ENCODE measurements around the gene ATRIP.
"Not testable (repeated sequence)": the region's sequence is repeated elsewhere in the genome, so short reads cannot be mapped to it uniquely, and the experiment has no call there.

ATRIP gene

DNA sequence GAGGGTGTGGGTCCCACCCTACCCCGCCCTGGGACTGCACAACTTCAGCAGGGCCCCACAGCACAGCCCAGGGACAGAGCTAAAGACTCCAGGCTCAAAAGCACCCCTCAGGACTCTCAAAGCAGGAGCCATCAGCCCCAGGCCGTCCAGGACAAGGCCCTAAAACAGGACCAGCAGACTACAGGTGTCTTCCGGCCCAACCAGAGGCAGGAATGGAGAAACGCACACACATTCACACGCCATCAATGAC, 26.1 kb downstream of the ATRIP start:
- no peak for DNase-seq

DNA sequence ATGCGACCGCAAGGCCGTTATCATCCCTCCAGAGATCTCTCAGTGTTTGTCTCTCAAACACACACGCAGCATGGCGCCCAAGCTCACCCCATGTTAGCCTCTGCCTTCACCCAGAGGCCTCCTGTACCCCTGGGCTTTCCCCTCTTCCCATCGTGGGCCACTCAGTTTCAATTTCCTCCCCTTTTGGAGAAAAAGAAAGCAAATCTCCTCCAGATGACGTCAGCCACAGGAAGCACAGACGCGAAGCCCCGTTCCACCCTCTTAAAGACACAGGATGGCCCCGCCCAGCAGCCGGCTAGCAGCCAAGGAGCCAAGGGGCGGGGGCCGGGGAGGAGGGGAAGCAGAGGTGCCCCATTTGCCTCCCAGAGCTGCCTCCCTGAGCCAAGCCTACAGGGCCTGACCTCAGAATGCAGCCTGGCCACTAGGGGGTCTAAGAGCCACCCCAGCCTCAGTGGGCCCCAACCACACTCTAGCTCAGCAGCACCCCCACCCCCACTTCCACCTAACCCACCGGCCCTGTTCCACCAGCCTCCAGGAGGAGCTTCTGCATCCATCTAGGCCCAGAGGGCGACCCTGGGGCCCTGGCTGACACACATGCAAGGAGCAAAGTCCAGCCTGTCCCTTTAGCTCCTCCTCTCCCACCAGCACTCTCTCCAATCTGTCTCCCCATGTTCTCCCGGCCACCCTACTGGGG, 26.5 kb downstream of the ATRIP start:
- DNase-seq: peak; percentile 53

DNA sequence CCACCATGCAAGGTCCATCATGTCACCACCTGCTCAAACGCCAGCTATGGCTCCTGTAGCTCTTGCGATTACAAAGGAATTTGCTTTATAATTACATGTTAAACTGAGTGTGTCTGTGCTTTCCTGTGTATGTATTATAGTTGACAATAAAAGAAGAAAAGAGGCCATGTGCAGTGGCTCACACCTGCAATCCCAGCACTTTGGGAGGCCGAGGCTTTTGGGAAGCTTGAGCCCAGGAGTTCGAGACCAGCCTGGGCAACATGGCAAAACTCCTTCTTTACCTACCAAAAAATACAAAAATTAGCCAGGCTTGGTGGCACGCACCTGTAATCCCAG, 27.0 kb downstream of the ATRIP start:
- DNase-seq: peak; percentile 0

DNA sequence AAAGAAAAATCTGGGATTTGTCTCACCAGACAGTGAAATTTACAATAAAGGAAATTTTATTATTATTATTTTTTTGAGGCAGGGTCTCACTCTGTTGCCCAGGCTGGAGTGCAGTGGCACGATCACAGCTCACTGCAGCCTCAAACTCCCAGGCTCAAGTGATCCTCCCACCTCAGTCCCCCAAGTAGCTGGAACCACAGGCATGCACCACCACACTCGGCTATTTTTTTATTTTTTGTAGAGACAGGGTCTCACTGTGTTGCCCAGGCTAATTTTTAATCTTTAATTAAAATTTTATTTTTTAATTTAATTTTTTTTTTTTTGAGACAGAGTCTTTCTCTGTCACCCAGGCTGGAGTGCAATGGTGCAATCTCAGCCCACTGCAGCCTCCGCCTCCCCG, 27.5 kb downstream of the ATRIP start:
- not testable (repeated sequence) for DNase-seq

DNA sequence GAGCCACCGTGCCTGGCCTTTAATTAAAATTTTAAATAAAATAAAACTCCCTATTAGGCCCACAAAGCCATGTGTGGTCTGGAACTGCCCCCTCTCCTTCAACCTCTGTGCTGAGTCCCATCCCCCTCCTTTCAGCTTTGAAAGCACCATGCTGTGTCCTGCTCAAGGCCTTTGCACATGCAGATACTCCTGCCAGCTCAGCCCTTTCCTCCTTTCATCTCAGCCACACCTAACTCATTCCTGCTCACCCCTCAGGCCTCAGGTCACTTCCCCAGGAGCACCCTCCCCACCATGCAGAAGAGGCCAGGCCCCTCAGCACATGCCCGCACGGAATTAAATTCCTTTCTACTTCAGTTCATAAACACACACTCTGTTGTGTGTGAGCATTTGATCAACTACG, 28.1 kb downstream of the ATRIP start:
- DNase-seq: no peak

DNA sequence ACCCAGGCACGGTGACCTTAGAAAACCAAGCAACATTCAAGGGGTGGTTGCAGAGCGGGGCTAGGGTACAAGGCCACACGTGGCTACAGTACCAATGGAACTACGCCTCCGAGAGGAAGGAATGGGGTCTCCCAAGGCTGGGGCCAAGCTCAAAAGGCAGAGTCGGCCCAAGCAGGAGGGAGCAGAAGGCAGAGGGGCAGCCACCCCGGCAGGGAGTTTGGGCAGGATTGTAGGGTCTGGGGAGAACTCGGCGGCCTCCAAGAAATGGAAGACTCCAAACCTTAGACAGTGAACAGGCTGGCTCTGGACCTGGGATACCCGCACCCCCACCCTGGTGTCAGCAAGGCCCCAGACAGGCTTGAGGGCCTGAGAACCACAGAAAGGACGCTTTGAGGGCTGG, 28.7 kb downstream of the ATRIP start:
- no peak for DNase-seq

DNA sequence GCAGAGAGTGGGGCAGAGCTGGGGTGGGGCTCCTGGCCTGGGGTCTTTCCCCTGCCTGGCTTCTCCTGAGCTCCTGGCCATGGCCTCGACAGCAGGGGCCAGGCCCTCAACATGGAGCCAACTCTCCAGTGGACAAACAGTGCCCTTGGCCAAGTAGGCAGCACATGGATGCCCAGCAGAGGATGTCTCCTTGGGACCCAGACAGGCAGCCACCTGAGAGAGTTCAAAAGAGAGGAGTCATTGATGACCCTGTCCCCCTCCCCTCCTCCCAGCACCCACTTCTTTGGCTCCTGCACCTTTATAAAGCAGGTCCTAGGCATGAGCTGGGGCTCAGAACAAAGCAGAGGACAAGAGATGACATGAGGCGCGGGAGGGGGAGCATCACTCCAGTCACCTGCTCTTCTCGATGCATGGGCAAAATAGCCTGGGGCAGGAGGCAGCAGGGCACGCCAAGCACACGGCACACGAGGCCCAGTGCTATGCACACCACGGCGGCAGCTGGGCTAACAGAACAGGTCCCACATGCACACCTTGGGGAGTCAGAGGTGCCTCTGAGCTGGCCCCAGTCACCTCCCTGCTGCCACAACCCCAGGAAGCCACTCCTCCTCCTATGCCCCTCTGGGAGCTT, 30.0 kb downstream of the ATRIP start:
- no peak for DNase-seq

DNA sequence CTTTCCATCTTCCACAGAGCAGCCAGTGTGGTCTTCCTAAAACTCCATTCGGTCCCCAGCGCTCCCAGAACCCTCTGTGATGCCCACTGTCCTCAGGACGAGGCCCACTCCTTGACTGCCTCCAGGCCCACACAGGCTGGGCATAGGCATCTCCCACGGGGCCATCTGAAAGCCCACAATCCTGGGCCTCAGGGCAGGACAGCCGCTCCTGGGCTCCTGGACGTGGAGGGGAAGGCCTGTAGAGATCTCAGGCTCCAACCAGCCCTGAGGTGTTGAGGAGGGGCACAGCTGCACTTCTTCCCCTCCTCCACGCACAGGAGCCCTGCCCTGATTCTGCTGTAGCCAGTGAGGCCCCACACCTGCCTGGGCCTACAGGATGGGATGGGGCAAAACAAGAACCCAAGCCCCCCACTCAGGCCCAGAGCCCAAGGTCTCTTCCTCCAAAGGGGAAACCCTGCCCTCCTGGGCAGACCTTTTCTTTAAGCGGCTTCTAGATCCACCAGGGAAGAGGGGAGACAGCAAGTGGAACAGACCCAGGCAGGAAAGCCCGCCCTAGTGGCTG, 31.5 kb downstream of the ATRIP start:
- DNase-seq: no peak

DNA sequence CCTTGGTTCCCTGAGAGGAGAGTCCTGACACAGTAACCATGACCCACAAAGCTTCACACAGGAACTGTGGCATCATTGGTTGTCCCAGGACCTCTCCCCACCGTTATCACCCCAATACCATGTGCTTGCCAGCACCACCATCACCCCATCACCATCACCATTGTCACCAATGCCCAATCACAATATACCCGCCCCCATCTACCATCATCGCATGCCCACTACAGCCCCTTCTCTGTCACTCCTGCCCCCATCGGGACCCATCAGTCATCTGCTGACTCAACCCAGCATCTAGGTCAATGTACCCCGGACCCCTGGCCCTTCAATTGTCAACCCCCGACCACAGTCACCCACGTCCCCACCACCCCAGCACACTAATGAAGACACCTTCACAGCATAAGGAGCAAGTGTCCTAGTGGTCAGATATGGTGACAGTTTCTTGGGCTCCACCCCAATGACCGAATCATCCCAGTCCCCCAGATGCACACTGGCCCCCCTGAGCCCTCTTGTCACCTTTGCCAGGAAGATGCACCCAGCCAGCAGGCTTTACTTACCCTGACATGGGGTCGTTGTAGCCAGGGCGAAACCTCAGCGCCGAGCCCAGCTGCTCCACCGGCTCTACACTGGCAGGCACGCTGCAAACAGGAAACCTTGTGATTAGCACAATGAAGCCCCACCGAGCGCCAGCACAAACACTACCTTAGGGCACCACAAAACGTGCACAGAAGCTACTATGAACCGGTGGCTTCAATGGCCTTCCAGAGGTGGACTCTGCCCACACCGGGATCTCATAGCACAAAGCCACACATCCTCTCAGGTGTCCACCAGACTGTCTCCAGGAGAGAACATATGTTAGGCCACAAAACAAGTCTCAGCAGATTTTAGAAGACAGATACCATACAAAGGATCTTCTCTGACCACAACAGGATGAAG, 32.4 kb downstream of the ATRIP start:
- no peak for DNase-seq

DNA sequence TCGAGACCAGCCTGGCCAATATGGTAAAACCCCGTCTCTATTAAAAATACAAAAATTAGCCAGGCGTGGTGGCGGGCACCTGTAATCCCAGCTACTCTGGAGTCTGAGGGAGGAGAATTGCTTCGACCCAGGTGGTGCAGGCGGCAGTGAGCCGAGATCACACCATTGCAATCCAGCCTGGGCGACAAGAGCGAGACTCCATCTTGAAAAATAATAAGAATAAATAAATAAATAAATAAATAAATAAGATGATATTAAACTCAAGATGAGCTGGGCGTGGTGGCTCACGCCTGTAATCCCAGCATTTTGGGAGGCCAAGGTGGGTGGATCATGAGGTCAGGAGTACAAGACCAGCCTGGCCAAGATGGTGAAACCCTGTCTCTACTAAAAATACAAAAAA, 34.4 kb downstream of the ATRIP start:
- DNase-seq: not testable (repeated sequence)

DNA sequence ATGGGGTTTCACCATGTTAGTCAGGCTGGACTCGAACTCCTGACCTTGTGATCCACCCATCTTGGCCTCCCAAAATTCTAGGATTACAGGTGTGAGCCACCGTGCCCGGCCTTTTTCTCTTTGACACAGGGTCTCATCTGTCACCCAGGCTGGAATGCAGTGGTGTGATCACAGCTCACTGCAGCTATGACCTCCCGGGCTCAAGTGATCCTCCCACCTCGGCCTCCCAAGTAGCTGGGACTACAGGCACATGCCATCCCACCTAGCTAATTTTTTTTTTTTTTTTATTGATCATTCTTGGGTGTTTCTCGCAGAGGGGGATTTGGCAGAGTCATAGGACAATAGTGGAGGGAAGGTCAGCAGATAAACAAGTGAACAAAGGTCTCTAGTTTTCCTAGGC, 36.3 kb downstream of the ATRIP start:
- not testable (repeated sequence) for DNase-seq

DNA sequence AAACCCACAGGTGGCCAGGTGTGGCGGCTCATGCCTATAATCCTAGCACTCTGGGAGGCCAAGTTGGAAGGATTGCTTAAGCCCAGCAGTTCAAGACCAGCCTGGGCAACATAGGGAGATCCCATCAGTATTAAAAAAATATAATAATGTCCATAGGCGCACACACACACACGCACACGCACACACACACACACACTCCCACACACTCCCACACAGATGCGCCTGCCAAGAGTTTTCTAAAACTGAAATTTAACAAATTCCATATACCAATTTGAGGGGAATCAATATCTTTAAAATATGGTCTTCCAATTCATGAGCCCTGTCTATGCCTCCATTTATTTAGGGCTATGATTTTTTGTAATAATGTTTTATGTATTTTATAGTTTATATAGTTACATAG, 40.4 kb downstream of the ATRIP start:
- DNase-seq: no peak

DNA sequence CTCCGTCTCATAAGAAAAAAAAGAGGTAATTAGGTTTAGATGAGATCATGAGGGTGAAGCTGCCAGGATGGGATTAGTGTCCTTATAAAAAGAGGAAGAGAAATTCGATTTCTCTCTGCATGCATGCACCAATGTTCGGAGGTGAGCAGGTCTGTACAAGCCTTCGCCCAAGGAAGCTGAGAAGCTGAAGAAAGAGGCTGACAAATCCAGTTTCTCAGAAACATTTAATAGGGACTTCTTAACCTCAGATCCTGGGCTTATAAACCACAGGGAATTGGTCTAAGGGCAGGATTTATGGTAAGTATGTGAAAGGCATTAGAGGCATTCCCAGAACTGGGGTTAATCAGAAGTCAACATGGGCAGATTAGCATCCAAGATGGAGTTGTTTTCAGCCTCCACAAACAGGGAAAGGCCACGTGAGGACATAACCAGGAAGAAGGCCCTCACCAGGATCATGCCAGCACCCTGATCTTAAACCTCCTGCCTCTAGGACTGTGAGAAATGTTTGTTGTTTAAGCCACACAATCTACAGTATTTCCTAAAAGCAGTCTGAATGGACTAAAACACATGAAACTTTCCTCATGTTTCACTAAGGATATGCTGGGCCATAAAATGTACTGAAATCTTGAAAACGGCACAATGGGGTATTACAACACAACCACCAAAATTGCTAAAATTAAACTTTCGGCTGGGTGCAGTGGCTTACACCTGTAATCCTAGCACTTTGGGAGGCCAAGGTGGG, 46.1 kb downstream of the ATRIP start:
- no peak for DNase-seq

DNA sequence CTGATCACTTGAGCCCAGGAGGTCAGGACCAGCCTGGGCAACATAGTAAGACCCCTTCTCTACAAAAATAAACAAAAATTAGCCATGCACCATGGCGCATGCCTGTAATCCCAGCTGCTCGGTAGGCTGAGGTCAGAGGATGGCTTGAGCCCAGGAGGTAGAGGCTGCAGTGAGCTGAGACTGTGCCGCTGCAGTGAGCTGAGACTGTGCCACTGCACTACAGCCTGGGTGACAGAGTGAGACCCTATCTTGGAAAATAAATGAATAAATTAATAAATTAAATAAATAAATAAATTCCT, 46.6 kb downstream of the ATRIP start:
- DNase-seq: no peak

DNA sequence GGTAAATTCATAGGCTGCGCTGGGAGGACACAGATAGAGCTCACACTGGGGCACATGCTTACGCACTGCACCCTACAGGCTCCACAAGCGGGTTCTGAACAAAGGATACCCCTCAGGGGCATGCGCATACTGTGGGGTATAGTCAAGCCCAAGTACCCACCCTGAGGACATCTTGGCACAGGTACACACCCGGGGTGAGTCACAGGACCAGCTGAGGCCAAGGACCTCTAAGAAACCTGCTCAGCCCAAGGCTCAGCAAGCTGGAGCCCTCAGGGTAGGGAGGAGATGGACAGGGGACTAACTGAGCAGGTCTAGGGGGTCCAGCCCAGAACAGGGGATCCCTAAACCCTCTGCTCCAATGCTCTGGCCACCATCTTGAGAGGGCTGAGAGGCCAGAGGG, 54.1 kb downstream of the ATRIP start:
- DNase-seq: no peak

DNA sequence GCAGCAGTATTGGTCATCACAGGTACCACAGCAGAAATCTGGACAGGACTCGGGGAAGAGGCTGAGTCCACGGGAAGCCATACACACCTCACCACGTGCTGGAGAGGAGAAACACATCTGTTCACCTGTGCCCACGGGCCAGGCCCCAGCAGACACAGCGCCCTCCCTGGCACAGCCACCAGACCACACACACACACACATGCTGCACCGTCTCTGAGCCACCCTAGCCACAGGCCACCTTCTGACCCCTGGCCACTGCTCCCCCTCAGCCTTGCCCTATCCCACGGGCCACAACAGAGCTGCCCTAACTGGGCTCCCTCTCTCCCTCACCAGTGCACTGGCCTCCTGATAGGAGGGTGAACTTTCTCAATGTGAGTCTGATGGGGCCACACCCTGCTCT, 54.7 kb downstream of the ATRIP start:
- DNase-seq: no peak

DNA sequence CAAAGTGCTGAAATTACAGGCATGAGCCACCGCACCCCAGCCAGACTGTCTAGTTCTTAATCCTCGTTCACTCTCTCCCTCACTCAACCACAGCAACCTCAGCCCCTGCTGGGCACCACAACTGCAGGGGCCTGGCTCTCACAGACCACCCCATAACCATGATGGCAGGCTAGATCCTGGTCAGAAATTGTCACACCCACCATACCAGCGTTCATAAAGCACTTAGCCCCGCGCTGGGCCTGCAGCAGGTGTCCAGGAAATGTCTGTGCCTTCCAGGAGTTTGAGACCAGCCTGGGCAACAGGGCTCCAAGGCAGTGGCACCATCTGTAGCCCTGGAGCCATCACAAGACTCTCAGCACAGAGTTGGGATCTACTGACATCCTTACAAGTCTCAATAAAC, 55.6 kb downstream of the ATRIP start:
- DNase-seq: no peak

DNA sequence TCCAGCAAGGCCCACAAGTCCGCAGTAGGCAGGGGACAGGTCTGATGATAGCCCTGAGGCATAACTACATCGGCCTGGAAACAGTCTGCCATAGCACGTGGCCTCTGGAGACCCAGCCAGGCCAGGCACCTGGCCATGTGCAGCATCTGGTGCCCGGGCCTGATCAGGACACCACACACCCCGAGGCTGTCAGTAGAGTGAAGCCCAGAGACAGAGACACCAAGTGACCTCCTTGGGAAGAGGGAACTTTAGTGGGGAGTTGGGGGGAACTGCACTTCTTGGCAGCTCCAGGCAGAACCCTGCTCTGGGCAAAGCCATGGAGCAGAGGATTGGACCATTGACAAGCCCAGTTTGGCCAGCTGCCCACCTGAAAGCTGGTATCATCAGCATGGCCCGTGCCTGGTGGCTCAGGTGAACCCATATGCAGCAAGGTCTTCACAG, 56.2 kb downstream of the ATRIP start:
- no peak for DNase-seq

DNA sequence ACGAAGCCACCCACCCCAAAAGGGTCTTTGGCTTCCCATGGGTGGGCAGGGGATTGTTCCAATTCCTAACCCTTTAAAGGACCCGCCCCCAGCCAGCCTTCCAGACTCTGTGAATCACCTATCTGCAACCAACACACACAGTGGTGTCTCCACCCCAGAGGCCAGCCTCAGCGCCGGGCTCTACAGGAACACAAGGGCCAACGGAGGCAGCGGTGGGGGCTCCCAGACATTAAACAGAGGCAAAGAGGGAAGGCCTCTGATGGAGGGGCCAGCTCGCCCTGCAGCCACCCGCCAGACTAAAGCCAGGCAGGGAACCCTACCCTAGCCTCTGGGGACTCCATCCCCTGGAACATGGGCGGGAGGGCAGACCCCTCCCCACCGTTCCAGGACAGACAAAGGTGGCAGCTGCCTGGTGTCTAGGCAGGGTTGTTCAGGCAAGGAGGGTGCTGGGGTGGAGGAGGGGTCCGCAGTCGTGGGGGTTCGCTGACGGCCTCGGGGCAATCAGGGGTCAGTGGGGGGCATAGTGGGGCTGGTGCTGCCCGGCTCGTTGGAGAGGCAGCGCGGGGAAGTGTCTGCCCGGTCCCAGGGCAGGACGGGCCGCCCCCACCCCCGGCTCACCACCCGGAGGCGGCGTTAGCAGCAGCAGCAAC, 57.0 kb downstream of the ATRIP start:
- DNase-seq: no peak

DNA sequence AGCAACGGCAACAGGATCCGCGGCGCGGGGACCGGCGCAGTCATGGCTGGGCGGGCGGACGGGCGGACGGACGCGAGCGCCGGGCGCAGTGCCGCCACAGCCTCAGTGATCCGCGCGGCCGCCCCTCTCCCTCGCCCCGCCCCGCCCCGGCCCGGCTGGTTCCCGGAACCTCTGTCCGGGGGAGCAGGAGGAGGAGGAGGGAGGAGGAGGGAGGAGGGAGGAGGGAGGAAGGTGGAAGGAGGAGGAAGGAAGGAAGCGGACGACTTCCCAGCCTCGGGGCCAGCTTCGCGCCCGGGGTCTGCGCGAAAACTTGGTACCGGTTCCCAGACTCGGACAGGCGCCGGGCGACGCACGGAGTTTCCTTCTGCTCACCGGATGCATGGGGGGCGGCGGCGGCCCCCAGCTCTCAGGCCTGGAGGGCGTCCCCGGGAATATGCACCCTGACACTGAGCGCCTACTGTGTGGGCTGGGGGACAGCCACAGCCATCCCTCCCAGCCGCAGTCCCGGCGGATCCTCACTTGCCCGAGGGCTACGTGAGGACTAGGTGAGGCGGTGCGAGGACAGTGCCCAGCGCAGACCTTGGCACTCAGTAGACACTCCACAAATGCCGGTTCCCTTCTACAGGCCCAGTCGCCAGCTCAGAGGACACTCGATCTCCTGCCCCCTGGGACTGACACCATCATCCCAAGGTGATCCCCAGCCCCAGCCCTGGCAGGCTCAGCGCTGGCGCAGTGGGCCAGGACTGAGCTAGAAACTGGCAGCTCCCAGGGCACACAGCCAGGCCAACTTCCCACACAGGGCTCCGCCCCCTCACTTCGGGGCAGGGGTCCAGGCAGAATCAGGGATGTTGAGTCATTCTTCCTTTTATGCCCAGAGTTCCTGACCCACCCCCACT, 57.8 kb downstream of the ATRIP start, which contains the start of gene SHISA5:
TSS of gene SHISA5 (minus strand) at position 124 of the 896 bp plus-strand sequence. CDS start at position 44, 80 bp downstream.
- peak; percentile 6 for DNase-seq

DNA sequence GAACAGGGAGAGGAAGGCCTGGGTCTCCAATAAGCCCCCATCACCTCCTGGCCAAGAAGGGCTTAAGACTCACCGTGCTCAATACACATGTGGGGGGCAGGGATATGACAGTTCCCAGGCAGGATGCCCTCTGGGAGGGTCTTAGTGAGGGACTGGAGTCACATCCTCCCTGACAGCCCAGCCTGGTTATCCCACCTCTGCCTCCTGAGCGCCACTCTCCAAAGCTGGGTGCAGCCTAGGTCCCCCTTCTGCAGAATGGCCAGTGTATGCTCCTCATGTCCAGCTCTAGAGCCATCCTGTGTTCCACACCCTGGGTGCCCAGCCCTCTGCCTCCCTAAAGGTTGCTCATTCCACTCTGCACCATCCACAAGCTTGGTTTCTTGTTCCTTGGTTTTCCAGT, 58.6 kb downstream of the ATRIP start:
- no peak for DNase-seq

All from NCI-H1105 treated with DMSO at 0.1 percent for 48 hours (cell line).